ENCODE measurements around the gene STRADA. TPM values are rescaled to one million over a fixed set of nuclear protein-coding genes. Genes with fewer than 3 reads are reported as not detected.

Gene STRADA
- total RNA-seq, 4 donors from 2014 or later, result 17.0 to 52.2 (median 27.4) TPM

DNA sequence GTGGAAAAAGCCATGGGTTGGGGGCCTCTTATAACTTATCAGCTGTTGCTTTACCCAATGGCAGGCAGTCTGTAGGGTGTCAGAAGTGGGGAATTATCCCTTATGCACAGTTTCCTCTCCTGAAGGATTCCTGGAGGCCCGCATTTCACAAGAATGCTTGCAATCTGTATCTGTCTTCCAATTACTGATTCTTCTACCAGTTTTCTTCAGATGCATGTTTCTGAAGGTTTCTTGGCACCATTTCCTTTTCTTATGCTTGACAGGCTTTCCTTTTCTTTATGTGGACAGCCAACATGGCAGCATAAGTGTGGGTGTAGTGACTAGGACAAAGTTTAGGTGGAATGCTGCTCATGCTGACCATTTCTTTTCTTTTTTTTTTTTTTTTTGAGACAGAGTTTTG, 83.2 kb downstream of the STRADA start:
- Histone ChIP-seq H3K27ac (no peak overlapping the region), H3K4me3 (no peak overlapping the region), H3K4me1 (no peaks in the 10 kb centered on the region), H3K27me3 (no peaks in the 10 kb centered on the region), H3K9me3 (no peaks in the 10 kb centered on the region), H3K36me3 (peaks cover 78% of the 10 kb centered on the region)
- WGBS, result 100% methylated on average over 1 of the region's 1 CpG
- no peak for TF ChIP-seq POLR2A (IDR thresholded peaks at IDR 0.05)
- TF ChIP-seq EP300 (IDR thresholded peaks at IDR 0.05), result no peak
- no peak for TF ChIP-seq POLR2AphosphoS5 (IDR thresholded peaks at IDR 0.05)
- TF ChIP-seq, protein P1, sequence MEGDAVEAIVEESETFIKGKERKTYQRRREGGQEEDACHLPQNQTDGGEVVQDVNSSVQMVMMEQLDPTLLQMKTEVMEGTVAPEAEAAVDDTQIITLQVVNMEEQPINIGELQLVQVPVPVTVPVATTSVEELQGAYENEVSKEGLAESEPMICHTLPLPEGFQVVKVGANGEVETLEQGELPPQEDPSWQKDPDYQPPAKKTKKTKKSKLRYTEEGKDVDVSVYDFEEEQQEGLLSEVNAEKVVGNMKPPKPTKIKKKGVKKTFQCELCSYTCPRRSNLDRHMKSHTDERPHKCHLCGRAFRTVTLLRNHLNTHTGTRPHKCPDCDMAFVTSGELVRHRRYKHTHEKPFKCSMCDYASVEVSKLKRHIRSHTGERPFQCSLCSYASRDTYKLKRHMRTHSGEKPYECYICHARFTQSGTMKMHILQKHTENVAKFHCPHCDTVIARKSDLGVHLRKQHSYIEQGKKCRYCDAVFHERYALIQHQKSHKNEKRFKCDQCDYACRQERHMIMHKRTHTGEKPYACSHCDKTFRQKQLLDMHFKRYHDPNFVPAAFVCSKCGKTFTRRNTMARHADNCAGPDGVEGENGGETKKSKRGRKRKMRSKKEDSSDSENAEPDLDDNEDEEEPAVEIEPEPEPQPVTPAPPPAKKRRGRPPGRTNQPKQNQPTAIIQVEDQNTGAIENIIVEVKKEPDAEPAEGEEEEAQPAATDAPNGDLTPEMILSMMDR (IDR thresholded peaks at IDR 0.05), result no peak
- DNase-seq (ENCODE audit: low spot score in 2 of 2), result no peak

DNA sequence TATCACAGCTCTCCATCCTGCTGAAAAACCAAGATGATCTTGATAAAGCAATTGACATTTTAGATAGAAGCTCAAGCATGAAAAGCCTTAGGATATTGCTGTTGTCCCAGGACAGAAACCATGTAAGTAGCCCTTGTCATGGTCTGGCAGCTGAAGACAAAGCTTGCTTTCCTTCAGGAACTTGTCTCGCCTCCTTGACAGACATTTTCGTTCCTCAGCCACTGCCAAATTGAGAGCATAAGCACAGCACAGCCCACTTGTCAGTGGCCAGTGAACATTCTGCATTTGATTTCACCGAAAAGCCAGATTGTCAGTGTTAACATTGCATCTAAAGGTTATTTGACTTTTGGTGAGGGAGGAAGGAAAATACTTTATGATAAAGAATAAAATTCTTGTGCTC, 83.8 kb downstream of the STRADA start:
- Histone ChIP-seq H3K4me1 (no peaks in the 10 kb centered on the region), H3K27ac (no peak overlapping the region), H3K27me3 (no peaks in the 10 kb centered on the region), H3K4me3 (no peak overlapping the region), H3K9me3 (no peaks in the 10 kb centered on the region), H3K36me3 (peaks cover 76% of the 10 kb centered on the region)
- no peak for DNase-seq (ENCODE audit: low spot score in 2 of 2)
- 91% methylated on average over 3 of the region's 3 CpGs for WGBS
- TF ChIP-seq EP300 (IDR thresholded peaks at IDR 0.05) (no peak), POLR2AphosphoS5 (IDR thresholded peaks at IDR 0.05) (no peak), POLR2A (IDR thresholded peaks at IDR 0.05) (no peak)
- TF ChIP-seq, protein P1 (IDR thresholded peaks at IDR 0.05), result no peak

DNA sequence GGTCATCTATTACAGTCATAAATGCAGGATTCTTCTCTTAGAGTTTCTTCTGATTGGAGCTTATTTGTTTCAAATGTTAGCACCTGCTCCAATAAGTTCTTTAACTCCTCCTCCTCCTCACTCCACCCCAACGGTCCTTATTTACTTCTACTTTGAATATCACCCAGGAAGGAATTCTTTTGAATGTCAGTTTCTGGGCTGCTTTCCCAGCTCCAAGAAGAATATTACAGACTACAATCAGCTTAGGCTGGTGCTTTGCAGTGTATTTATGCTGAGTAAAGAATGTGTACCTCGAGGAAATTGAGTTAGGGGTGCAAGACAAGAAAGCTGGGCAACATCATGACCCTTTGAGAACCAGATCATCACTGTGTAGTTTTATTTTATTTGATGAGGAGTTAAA, 88.5 kb downstream of the STRADA start:
- Histone ChIP-seq H3K27me3 (no peaks in the 10 kb centered on the region), H3K4me3 (no peak overlapping the region), H3K4me1 (no peaks in the 10 kb centered on the region), H3K9me3 (no peaks in the 10 kb centered on the region), H3K36me3 (peaks cover 58% of the 10 kb centered on the region), H3K27ac (no peak overlapping the region)
- no peak for DNase-seq (ENCODE audit: low spot score in 2 of 2)
- WGBS, result 27% methylated on average over 2 of the region's 2 CpGs
- TF ChIP-seq EP300 (IDR thresholded peaks at IDR 0.05) (no peak), POLR2A (IDR thresholded peaks at IDR 0.05) (no peak), POLR2AphosphoS5 (IDR thresholded peaks at IDR 0.05) (no peak)
- TF ChIP-seq, protein P1 (IDR thresholded peaks at IDR 0.05), result no peak

Other genes with a start within 250 kb of the STRADA start
- not detected for gene KCNH6, start 218.4 kb downstream of the STRADA start, total RNA-seq
- gene DCAF7, start 191.3 kb downstream of the STRADA start, total RNA-seq, result 10 to 100 TPM; 22.4 to 30.9 (median 27.4) TPM
- 10 to 100 TPM in 2 of 4 donors, 1 to 10 TPM in 2; 9.3 to 20.2 (median 10.2) TPM for gene TACO1, start 140.9 kb downstream of the STRADA start, total RNA-seq
- gene MAP3K3, start 119.4 kb downstream of the STRADA start, total RNA-seq, result 10 to 100 TPM; 31.6 to 55.1 (median 44.3) TPM
- 1 to 10 TPM; 5.0 to 9.4 (median 6.8) TPM for gene LIMD2, start 41.7 kb downstream of the STRADA start, total RNA-seq
- 10 to 100 TPM; 48.1 to 70.0 (median 62.9) TPM for gene CCDC47, start 31.8 kb upstream of the STRADA start, total RNA-seq
- 100 to 1,000 TPM in 2 of 4 donors, 10 to 100 TPM in 2; 56.9 to 222 (median 84.9) TPM for gene DDX42, start 32.4 kb upstream of the STRADA start, total RNA-seq
- gene PSMC5, start 85.6 kb upstream of the STRADA start, total RNA-seq, result 100 to 1,000 TPM; 105 to 144 (median 118) TPM
- gene FTSJ3, start 85.9 kb upstream of the STRADA start, total RNA-seq, result 10 to 100 TPM; 46.4 to 54.7 (median 48.4) TPM
- 100 to 1,000 TPM; 234 to 337 (median 309) TPM for gene SMARCD2, start 100.9 kb upstream of the STRADA start, total RNA-seq
- gene CSH2, start 131.9 kb upstream of the STRADA start, total RNA-seq, result not detected
- gene GH2, start 140.1 kb upstream of the STRADA start, total RNA-seq, result not detected
- gene CSH1, start 154.8 kb upstream of the STRADA start, total RNA-seq, result not detected
- not detected for gene CSHL1, start 169.5 kb upstream of the STRADA start, total RNA-seq
- gene GH1, start 177.0 kb upstream of the STRADA start, total RNA-seq, result not detected
- gene CD79B, start 190.5 kb upstream of the STRADA start, total RNA-seq, result 1 to 10 TPM; 1.5 to 7.9 (median 2.2) TPM
- gene SCN4A, start 231.1 kb upstream of the STRADA start, total RNA-seq, result 1 to 10 TPM in 2 of 4 donors, under 1 TPM in 2; 0.45 to 4.5 (median 1.6) TPM

Data from suprapubic skin (tissue), 4 donors.